ENCODE measurements around the gene MCM3.

Gene MCM3

GRCh38 chr6:52254731-52255378 is 29.7 kb downstream of the MCM3 start:
- no peak for TF ChIP-seq CTCF (IDR thresholded peaks at IDR 0.05)
- no peak overlapping the region for H3K4me3 ChIP-seq
- H3K27ac ChIP-seq, result no peak overlapping the region
- no peak for DNase-seq (ENCODE audit: low spot score)

GRCh38 chr6:52253494-52253893 is 31.0 kb downstream of the MCM3 start:
- no peak for DNase-seq (ENCODE audit: low spot score)
- Histone ChIP-seq H3K27ac (no peak overlapping the region), H3K4me3 (no peak overlapping the region)
- no peak for TF ChIP-seq CTCF (IDR thresholded peaks at IDR 0.05)

DNA sequence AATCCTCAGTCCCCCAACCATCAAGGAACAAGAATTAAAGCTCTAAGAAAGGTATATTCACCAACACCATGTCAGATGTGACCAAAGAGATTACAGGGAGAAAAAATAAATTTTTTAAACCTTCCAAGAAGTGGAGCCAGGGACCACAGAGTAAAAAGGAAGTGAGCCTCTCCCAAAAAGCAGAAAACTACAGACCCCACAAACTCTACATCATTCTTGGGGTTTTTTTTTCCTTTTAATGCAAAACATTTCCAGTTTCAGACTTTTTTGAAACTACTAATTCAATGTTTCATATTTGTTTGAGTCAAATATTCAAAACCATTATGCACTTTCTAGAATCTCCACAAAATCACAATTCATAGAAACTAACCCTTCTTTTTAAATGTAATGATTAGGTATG is 33.4 kb downstream of the MCM3 start:
- H3K27ac ChIP-seq, result no peak overlapping the region
- DNase-seq (ENCODE audit: low spot score), result no peak
- no peak for TF ChIP-seq CTCF (IDR thresholded peaks at IDR 0.05)
- H3K4me3 ChIP-seq, result no peak overlapping the region

GRCh38 chr6:52249078-52249477 is 35.5 kb downstream of the MCM3 start:
- DNase-seq (ENCODE audit: low spot score), result no peak
- TF ChIP-seq CTCF (IDR thresholded peaks at IDR 0.05), result no peak
- H3K27ac ChIP-seq, result no peak overlapping the region
- H3K4me3 ChIP-seq, result no peak overlapping the region

DNA sequence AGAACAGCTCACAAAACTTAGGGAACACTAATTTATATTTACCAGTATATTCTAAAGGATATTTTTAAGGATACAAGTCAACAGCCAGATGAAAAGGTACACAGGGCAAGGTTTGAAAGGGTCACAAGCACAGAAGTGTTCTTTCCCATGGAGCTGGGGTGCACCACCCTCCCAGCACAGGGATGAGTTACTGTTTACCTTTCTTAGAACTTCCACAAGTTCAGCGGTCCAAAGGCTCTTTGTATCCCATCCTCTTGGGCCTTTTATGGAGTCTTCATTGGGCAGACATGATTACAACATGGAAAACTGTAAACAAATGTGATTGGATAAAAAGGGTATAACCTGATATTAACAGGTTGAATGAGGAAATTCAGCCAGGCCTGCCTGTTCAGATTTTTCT is 39.1 kb downstream of the MCM3 start:
- no peak for TF ChIP-seq CTCF (IDR thresholded peaks at IDR 0.05)
- H3K27ac ChIP-seq, result no peak overlapping the region
- no peak overlapping the region for H3K4me3 ChIP-seq
- no peak for DNase-seq (ENCODE audit: low spot score)

DNA sequence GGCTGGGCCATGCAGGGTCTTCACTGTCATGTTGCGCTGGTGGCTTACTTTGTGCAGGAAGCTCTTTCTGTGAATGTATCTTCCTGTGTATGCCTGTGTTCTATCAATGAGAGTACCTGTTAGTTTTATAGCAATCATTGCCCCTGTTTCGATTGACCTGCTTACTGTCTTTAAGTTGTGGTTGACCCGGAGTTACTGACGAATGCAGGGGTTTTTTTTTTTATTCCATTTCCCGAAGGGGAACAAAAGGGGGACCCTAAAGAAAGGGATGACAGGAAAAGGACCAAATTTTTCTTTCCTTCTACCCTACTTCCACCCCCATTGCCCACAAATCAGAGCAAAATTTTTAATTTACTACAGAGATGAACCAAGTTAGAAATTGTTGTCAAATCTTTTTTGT is 40.1 kb downstream of the MCM3 start, which contains the start of gene IL17F:
Gene IL17F, minus strand, starts transcription at position 101 of the 400 bp plus-strand sequence. Its CDS starts 71 bp downstream, at position 30.
- Histone ChIP-seq H3K27ac (no peak within 1 kb of the TSS), H3K4me3 (no peak within 1 kb of the TSS)
- no peak for DNase-seq (ENCODE audit: low spot score)
- no peak for TF ChIP-seq CTCF (IDR thresholded peaks at IDR 0.05)

DNA sequence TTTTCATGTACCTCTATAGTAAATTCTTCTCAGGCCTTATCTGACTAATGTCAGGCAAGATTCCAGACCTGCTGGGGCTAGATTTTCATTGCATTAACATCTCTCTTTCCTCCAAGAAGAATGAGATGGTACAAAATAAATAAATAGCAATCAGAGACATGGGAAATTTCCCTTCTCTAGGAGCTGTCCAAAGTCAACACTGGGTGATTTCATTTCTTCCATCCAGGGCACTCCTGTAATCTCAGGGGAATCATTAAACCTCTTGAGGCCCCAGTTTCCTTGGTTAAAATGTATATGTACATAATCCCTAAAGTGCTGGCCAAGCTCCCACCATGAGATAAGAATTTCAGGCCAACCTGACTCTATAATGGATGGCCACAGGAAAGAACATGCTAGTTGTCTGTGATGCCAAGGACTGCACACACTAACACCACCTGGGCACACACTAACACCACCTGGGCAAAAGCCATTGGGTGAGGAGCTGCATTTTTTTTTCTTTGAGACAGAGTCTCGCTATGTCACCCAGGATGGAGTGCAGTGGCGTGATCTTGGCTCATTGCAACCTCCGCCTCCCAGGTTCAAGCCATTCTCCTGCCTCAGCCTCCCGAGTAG is 41.2 kb downstream of the MCM3 start:
- no peak overlapping the region for H3K4me3 ChIP-seq
- no peak for TF ChIP-seq CTCF (IDR thresholded peaks at IDR 0.05)
- H3K27ac ChIP-seq, result no peak overlapping the region
- no peak for DNase-seq (ENCODE audit: low spot score)

Data from coronary artery (tissue), 2 donors.